ENCODE results near the gene NOX3.
"Not testable (repeated sequence)": the region's sequence is repeated elsewhere in the genome, so short reads cannot be mapped to it uniquely, and the experiment has no call there.

NOX3 gene

DNA sequence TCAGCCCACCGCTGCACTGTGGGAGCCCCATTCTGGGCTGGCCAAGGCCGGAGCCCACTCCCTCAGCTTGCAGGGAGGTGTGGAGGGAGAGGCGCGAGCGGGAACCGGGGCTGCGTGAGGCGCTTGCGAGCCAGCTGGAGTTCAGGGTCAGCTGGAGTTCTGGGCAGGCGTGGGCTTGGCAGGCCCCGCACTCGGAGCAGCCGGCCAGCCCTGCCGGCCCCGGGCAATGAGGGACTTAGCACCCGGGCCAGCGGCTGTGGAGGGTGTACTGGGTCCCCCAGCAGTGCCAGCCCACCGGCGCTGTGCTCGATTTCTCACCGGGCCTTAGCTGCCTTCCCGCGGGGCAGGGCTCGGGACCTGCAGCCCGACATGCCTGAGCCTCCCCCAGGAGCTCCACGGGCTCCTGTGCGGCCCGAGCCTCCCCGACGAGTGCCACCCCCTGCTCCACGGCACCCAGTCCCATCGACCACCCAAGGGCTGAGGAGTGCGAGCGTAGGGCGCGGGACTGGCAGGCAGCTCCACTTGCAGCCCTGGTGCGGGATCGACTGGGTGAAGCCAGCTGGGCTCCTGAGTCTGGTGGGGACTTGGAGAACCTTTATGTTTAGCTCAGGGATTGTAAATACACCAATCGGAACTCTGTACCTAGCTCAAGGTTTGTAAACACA is 92.5 kb downstream of the NOX3 start:
- H3K27ac Mint-ChIP-seq, ATAC-seq, H3K27me3 Mint-ChIP-seq, H3K36me3 Mint-ChIP-seq, H3K4me3 Mint-ChIP-seq, H3K9me3 Mint-ChIP-seq, H3K4me1 Mint-ChIP-seq: not testable (repeated sequence)

DNA sequence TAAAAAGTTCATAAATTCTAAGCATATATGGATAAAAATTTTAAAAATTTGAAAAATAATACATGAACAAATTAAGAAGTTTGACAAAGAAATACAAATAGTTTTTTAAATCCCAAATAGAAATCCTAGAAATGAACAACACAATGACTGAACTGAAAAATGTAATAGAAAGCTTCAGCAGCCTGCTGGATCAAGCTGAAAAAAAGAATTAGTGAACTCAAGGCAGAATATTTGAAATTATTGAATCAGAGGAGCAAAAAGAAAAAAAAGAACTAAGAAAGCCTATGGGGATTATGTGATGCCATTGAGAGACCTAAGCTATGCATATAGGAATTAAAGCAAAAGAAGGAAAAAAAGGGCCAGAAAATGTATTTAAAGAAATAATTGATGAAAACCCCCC is 101.5 kb downstream of the NOX3 start:
- Mint-ChIP-seq H3K27me3 (no peaks in the 10 kb centered on the region), H3K9me3 (peaks cover 14% of the 10 kb centered on the region), H3K4me1 (peaks cover 18% of the 10 kb centered on the region), H3K27ac (no peak overlapping the region), H3K36me3 (peaks cover 8% of the 10 kb centered on the region), H3K4me3 (no peak overlapping the region)
- no peak for ATAC-seq

DNA sequence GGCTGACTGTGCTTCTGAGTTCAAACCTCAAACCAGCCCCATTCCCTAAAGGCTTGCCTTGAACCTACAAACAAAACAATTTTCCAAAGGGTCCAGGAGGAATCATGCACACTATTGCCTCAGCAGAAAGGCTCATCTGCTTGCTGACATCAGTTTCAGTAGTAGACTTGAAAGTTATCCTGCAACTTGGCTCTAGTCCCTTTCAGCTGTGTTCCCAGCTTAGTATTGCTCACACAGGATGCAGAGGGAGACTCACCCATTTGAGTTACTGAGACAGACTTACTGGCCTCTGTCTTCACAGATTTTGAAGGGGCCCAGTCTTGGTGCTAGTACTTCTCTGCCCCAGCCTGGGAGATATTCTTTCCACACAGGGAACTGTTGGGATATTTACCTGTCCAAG is 102.8 kb downstream of the NOX3 start:
- H3K9me3 Mint-ChIP-seq: peaks cover 14% of the 10 kb centered on the region
- H3K36me3 Mint-ChIP-seq: peaks cover 12% of the 10 kb centered on the region
- no peak overlapping the region for H3K27ac Mint-ChIP-seq
- no peak for ATAC-seq
- peaks cover 18% of the 10 kb centered on the region for H3K4me1 Mint-ChIP-seq
- no peak overlapping the region for H3K4me3 Mint-ChIP-seq
- no peaks in the 10 kb centered on the region for H3K27me3 Mint-ChIP-seq

DNA sequence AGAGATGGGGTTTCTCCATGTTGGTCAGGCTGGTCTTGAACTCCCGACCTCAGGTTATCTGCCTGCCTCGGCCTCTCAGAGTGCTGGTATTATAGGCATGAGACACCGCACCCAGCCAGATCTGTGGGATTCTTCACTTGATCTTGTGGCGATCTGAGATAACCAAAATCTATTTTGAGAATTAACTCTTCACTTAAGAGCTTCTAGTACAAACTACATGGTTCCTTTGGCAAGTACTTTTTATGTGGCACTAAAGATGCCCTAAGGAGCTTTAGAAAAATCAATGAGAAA is 103.6 kb downstream of the NOX3 start:
- peaks cover 21% of the 10 kb centered on the region for H3K9me3 Mint-ChIP-seq
- H3K4me1 Mint-ChIP-seq: peaks cover 18% of the 10 kb centered on the region
- H3K27me3 Mint-ChIP-seq: no peaks in the 10 kb centered on the region
- no peak overlapping the region for H3K4me3 Mint-ChIP-seq
- H3K27ac Mint-ChIP-seq: peak overlapping the region; percentile 78
- no peak for ATAC-seq
- peaks cover 19% of the 10 kb centered on the region for H3K36me3 Mint-ChIP-seq

DNA sequence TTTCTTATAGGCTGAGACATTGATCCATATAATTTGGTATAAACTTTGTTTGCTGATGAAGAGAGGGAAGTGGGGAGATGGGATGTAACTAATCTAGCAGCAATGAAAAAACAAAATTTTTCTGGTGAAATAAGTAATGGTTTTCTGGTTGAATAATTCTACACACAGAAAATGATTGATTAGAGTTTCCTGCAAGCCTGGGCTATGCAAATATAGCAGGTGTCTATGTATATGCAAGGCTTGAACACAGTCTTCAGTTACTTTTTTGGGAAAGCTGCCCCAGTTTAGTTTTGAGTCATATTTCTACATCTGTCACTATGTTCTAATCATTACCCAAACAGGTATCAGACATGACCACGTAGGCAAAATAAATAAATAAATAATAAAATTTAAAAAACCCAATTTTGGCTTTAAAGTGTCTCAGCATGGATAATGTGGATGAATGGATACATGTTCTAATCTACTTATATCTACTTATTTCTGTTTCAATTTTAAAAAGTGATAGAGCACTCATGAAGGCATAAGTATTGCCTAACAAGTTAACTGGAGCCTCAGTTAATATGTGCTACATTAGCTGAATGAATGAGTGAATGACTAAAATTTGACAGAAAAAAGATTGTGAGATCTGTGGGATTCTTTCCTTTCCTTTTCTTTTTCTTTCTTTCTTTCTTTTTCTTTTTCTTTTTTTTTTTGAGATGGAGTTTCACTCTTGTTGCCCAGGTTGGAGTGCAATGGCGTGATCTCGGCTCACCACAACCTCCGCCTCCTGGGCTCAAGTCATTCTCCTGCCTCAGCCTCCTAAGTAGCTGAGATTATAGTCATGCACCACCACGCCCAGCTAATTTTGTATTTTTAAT is 104.1 kb downstream of the NOX3 start:
- Mint-ChIP-seq H3K36me3 (peaks cover 24% of the 10 kb centered on the region), H3K27me3 (no peaks in the 10 kb centered on the region), H3K4me3 (peak overlapping the region; percentile 66), H3K27ac (peak overlapping the region; percentile 78), H3K9me3 (peaks cover 26% of the 10 kb centered on the region), H3K4me1 (peaks cover 18% of the 10 kb centered on the region)
- ATAC-seq: peak; percentile 85

DNA sequence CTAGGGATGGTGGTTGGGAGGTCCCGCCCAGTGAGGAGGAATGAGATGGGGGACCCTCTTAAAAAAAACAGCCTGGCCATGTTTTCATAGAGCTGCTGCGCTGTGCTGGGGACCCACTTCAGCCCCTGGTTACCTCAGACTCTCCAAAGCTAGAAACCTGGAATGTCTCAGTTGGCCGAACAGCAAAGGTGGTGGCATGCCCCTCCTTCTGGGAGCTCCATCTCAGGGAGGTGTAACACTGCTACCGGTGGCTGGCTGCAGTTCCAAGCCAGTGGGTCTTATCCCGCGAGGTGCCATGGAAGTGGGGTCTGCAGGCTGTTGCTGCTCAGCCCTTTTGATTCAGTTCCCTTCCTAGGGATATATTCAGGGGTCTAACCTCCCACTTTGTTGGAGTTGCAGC is 105.7 kb downstream of the NOX3 start:
- peaks cover 18% of the 10 kb centered on the region for H3K4me1 Mint-ChIP-seq
- no peak overlapping the region for H3K4me3 Mint-ChIP-seq
- ATAC-seq: no peak
- peaks cover 35% of the 10 kb centered on the region for H3K9me3 Mint-ChIP-seq
- no peak overlapping the region for H3K27ac Mint-ChIP-seq
- no peaks in the 10 kb centered on the region for H3K27me3 Mint-ChIP-seq
- H3K36me3 Mint-ChIP-seq: peaks cover 38% of the 10 kb centered on the region

DNA sequence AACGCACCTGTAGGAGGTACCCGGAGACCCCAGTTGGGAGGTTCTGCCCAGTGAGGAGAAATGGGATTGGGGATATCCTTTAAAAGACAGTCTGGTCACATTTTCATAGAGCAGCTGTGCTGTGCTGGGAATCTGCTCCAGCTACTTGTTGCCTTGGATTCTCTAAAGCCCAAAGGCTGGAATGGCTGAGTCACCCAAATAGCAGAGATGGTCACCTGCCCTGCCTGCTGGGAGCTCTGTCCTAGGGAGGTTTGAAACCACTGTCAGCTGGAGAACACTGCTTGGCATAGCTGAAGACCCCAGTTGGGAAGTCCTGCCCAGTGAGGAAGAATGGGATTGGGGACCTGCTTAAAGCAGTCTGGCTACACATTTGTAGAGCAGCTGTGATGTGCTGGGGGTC is 106.5 kb downstream of the NOX3 start:
- ATAC-seq: no peak
- H3K4me3 Mint-ChIP-seq: no peak overlapping the region
- no peaks in the 10 kb centered on the region for H3K27me3 Mint-ChIP-seq
- H3K27ac Mint-ChIP-seq: no peak overlapping the region
- H3K4me1 Mint-ChIP-seq: peaks cover 18% of the 10 kb centered on the region
- peaks cover 29% of the 10 kb centered on the region for H3K9me3 Mint-ChIP-seq
- peaks cover 32% of the 10 kb centered on the region for H3K36me3 Mint-ChIP-seq

DNA sequence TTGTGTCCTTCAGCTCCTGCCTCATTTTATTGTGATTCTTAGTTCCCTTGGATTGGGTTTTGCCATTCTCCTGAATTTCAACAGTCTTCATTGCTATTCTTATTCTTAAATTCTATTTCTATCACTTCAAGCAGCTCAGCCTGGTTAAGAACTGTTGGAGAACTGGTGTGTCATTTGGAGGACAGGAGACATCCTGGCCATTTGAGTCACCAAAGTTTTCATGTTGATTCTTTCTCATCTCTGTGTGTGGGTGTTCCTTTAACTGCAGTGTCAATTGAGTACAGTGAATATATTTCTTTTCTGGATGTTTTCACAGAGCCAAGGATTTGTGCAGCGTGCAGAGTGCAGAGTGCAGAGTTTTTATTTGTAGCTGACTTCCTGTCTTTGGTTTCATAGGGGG is 107.8 kb downstream of the NOX3 start:
- no peak for ATAC-seq
- Mint-ChIP-seq H3K4me1 (peaks cover 18% of the 10 kb centered on the region), H3K9me3 (peaks cover 28% of the 10 kb centered on the region), H3K4me3 (no peak overlapping the region), H3K27ac (no peak overlapping the region), H3K36me3 (peaks cover 30% of the 10 kb centered on the region), H3K27me3 (no peaks in the 10 kb centered on the region)

DNA sequence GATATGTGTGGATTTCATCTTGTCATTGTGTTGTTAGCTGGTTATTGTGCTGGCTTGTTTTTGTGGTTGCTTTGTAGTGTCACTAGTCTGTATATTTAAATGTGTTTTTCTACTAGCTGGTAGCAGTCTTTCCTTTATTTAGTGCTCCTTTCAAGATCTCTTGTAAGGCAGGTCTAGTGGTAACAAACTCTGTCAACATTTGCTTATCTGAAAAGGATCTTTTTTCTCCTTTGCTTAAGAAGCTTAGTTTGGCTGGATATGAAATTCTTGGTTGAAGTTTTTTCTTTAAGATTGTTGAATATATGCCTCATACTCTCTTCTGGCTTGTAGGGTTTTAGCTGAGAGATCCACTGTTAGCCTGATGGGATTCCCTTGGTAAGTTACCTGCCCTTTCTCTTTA is 108.7 kb downstream of the NOX3 start:
- no peaks in the 10 kb centered on the region for H3K27me3 Mint-ChIP-seq
- H3K4me3 Mint-ChIP-seq: no peak overlapping the region
- no peak for ATAC-seq

More for the DNA sequence above, 108.7 kb downstream of the NOX3 start:
- Mint-ChIP-seq H3K27ac (no peak overlapping the region), H3K4me1 (peaks cover 16% of the 10 kb centered on the region), H3K36me3 (peaks cover 30% of the 10 kb centered on the region), H3K9me3 (peaks cover 28% of the 10 kb centered on the region)

Measured in stimulated activated memory B cell treated with anti-CD40 and anti-IgM and Interleukin-4, amounts not matched to agents 10 μg/mL and 1 μg/mL and 100 μg/mL, for 72 hours (primary cell).